Chondrocyte (in vitro differentiated cells): ENCODE results near the gene SIRT4. TPM values are rescaled to one million over a fixed set of nuclear protein-coding genes. Genes with fewer than 3 reads are reported as not detected.

Source experiments
- DNase-seq: peaks from one replicate; pipeline ENCODE4 v3.0.0; 2021; ENCODE audit warnings: mixed read lengths, low spot score
- H3K27ac Mint-ChIP-seq: one replicate; pipeline ENCODE4 v1.8.0; 2021; ENCODE audit warnings: mild to moderate bottlenecking, moderate library complexity, mixed read lengths; ENCODE audit not compliant: unreplicated experiment
- H3K27me3 Mint-ChIP-seq: 2 replicates; pipeline ENCODE4 v1.8.0; 2021; ENCODE audit warnings: low read depth, mixed read lengths
- H3K36me3 Mint-ChIP-seq: 2 replicates; pipeline ENCODE4 v1.8.0; 2021; ENCODE audit warnings: low read depth, mixed read lengths
- H3K4me1 Mint-ChIP-seq: 2 replicates; pipeline ENCODE4 v1.8.0; 2021; ENCODE audit warnings: low read depth, mild to moderate bottlenecking, mixed read lengths
- H3K4me3 Mint-ChIP-seq: one replicate; pipeline ENCODE4 v1.8.0; 2021; ENCODE audit warnings: mild to moderate bottlenecking, moderate library complexity, mixed read lengths; ENCODE audit not compliant: unreplicated experiment
- H3K9me3 Mint-ChIP-seq: 2 replicates; pipeline ENCODE4 v1.8.0; 2021; ENCODE audit warnings: low read depth, mixed read lengths
- total RNA-seq: library from RNA; stranded (reverse); gene quantifications from 3 replicates; pipeline ENCODE4 v1.2.1, GENCODE V29; 2021
- TF ChIP-seq, protein P1 (sequence below): fragments of 200-600 bp; sonication (generic); IDR thresholded peaks from 2 replicates; pipeline ENCODE4 v1.5.0; 2021; ENCODE audit warnings: antibody characterized with exemption, mild to moderate bottlenecking, moderate library complexity

SIRT4 gene
- total RNA-seq, 1 donor from 2014 or later = 2.4 TPM

DNA sequence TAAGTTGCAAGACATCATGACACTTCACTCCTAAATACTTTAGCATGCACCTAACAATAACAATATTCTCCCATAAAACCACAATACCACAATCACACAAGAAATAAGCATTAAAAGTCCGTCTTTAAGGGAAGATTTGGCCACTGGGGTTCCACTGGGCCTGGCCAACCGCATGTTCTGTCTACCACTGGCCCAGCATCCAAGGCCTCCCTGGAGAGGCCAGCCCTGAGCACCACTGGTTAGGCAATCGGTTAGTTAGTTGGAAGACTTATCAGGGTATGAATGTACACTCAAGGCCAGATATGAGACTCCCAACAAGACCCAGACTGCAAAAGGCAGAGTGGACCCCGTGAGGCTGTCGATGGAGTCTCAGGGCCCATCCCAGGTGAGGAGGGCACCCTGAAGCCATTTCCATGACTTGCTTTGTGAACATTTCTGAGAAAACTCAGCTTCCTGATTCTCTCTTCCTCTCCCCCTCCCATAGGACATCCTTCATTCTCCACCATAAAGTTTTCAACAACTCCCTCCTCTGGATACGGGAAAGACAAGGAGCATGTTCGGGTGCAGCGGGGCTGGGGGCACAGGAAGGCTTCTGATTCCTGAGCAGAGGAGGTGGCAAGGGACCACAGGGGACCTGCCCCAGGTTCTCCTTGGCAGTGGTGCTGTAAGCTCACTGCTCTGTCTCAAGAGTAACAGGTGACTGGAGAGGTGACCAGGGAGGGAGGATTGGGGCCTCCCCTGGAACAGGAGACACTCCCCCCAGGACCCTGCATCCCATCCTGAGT lies 42.5 kb upstream of the SIRT4 start:
- Mint-ChIP-seq H3K9me3 (no peaks in the 10 kb centered on the region), H3K4me3 (no peak overlapping the region), H3K27ac (no peak overlapping the region), H3K36me3 (peaks cover 5% of the 10 kb centered on the region), H3K27me3 (no peaks in the 10 kb centered on the region), H3K4me1 (peaks cover 87% of the 10 kb centered on the region)
- DNase-seq = no peak
- TF ChIP-seq, protein P1, sequence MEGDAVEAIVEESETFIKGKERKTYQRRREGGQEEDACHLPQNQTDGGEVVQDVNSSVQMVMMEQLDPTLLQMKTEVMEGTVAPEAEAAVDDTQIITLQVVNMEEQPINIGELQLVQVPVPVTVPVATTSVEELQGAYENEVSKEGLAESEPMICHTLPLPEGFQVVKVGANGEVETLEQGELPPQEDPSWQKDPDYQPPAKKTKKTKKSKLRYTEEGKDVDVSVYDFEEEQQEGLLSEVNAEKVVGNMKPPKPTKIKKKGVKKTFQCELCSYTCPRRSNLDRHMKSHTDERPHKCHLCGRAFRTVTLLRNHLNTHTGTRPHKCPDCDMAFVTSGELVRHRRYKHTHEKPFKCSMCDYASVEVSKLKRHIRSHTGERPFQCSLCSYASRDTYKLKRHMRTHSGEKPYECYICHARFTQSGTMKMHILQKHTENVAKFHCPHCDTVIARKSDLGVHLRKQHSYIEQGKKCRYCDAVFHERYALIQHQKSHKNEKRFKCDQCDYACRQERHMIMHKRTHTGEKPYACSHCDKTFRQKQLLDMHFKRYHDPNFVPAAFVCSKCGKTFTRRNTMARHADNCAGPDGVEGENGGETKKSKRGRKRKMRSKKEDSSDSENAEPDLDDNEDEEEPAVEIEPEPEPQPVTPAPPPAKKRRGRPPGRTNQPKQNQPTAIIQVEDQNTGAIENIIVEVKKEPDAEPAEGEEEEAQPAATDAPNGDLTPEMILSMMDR = no peak

- TF ChIP-seq, protein P1 = no peak
- no peak for DNase-seq
- H3K36me3 Mint-ChIP-seq = no peaks in the 10 kb centered on the region
- no peaks in the 10 kb centered on the region for H3K27me3 Mint-ChIP-seq
- peaks cover 85% of the 10 kb centered on the region for H3K4me1 Mint-ChIP-seq
- no peak overlapping the region for H3K4me3 Mint-ChIP-seq
- no peak overlapping the region for H3K27ac Mint-ChIP-seq
- no peaks in the 10 kb centered on the region for H3K9me3 Mint-ChIP-seq
Observed at GRCh38 chr12:120260607-120261006, 41.5 kb upstream of the SIRT4 start.

DNA sequence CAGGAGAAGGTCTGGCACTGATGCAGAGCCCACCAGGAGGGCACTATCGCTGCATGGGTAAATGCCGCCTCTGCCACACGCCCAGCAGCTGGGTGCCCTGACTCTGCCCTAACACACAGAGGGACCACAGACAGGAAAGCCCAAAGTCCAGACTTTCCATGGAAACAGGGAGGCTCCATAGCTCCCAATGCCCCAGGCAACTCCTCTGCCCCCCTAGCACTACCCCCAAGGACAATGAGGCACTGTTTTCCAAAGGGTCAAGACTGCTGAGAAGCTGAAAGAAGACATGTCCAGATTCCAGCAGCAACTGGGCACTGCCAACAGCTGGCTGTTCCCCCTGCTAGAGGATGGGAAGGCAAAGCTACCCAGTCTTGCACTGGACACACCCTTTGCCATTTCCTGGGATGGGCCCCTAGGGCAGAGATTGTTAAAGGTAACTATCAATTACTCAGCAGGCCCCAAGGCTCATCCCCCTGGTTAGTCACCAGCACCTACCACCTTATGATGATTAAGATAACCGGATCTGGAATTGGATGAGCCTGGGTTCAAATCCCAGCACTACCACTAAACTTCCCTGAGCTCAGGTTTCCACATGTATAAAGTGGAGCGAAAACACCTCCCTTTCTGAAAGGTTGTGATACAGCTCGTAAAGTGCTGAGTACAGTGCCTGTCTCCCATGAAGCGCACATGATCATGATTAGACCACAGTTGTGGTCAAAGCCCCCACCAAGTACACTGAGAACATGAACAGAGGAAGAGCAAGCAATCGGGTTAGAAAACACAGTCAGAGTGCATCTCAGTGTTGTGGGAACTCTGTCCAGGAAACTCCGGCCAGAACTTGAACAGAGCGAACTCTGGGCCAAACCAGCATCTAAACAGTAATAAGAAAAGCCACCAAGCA lies 39.9 kb upstream of the SIRT4 start:
- Mint-ChIP-seq H3K36me3 (no peaks in the 10 kb centered on the region), H3K27ac (peak overlapping the region; percentile 95), H3K9me3 (no peaks in the 10 kb centered on the region), H3K4me1 (peaks cover 74% of the 10 kb centered on the region), H3K4me3 (peak overlapping the region; percentile 93), H3K27me3 (no peaks in the 10 kb centered on the region)
- TF ChIP-seq, protein P1 = no peak
- DNase-seq = no peak

DNA sequence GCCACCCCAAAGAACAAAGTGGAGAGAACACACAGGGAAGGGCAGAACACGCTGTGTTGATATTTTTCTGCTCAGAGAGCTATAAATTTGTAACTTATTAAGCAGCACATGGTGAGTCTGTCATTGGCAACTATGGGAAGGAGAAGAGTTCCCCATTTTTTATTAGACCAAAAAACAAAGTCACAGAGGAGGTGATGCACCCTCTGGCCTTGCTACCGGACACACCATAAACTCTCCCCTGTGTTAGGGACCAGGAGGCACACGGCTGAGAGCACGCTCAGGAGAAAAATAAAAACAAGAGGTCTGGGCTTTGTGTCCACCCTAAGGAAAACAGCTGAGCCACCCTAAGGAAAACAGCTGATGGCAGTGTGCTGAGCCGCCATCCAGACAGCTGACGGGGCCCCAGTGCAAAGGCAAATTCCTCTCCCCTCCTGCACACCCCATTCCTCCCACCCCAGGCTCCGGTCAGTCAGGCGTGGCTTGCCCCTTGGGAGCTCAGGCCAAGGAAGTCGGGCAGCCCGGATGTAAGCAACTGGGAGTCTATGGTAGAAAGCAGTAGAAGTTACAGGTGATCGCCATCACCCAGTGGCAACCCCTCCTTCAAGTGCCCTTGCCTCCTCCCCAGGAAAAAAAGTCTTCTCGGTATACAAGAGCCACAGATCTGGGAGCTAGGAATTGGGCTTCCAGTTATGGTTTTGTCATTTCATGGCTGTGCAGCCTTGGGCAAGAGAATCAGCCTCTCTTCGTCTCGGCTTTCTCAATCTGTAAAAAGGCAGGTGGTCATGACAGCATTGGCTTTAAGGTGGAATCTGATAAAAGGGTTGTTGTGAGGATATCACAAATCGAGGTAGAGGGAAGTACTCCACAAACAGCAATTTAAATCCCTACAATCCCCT lies 39.0 kb upstream of the SIRT4 start:
- Mint-ChIP-seq H3K27ac (peak overlapping the region; percentile 95), H3K9me3 (no peaks in the 10 kb centered on the region), H3K27me3 (no peaks in the 10 kb centered on the region), H3K36me3 (no peaks in the 10 kb centered on the region), H3K4me3 (peak overlapping the region; percentile 93), H3K4me1 (peaks cover 65% of the 10 kb centered on the region)
- no peak for DNase-seq
- TF ChIP-seq, protein P1 = no peak
